AG09309 (cell line): ENCODE measurements around the gene CNTNAP2.

ENCODE experiments used
- DNase-seq: peaks from one replicate; pipeline ENCODE4 v3.0.0-alpha.2; 2010; ENCODE audit warnings: low read depth
- H3K4me3 ChIP-seq: 2 replicates; pipeline ENCODE4 v1.5.1; 2011; ENCODE audit warnings: mild to moderate bottlenecking, low read depth, low read length, moderate library complexity; ENCODE audit not compliant: control insufficient read depth
- TF ChIP-seq, protein P1 (sequence below): IDR thresholded peaks from 2 replicates; pipeline ENCODE4 v1.5.1; 2011; ENCODE audit warnings: mild to moderate bottlenecking, low read depth, low read length, inconsistent platforms; ENCODE audit not compliant: insufficient read depth, control insufficient read depth; ENCODE audit errors: missing control alignments

Gene CNTNAP2

DNA sequence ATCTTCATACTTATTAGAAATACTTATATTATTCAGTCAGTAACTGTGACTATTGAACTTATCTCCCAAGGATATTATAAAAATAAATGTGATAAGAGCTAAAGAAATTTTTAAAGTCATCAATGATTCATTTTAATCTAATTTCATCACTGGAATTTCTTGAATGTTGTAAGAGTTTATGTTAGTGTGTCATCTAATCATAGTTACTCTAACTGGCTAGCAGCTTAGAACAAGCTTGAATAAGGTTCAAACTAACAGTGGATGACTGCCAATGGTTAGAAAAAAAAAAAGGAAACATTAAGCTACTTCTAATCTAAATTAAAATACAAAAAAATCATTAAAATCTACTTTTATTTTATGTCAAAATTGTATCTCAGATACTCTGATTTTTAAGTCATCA is 1066.3 kb downstream of the CNTNAP2 start:
- TF ChIP-seq, protein P1, sequence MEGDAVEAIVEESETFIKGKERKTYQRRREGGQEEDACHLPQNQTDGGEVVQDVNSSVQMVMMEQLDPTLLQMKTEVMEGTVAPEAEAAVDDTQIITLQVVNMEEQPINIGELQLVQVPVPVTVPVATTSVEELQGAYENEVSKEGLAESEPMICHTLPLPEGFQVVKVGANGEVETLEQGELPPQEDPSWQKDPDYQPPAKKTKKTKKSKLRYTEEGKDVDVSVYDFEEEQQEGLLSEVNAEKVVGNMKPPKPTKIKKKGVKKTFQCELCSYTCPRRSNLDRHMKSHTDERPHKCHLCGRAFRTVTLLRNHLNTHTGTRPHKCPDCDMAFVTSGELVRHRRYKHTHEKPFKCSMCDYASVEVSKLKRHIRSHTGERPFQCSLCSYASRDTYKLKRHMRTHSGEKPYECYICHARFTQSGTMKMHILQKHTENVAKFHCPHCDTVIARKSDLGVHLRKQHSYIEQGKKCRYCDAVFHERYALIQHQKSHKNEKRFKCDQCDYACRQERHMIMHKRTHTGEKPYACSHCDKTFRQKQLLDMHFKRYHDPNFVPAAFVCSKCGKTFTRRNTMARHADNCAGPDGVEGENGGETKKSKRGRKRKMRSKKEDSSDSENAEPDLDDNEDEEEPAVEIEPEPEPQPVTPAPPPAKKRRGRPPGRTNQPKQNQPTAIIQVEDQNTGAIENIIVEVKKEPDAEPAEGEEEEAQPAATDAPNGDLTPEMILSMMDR, result no peak
- peak; percentile 10 for DNase-seq
- no peak overlapping the region for H3K4me3 ChIP-seq

DNA sequence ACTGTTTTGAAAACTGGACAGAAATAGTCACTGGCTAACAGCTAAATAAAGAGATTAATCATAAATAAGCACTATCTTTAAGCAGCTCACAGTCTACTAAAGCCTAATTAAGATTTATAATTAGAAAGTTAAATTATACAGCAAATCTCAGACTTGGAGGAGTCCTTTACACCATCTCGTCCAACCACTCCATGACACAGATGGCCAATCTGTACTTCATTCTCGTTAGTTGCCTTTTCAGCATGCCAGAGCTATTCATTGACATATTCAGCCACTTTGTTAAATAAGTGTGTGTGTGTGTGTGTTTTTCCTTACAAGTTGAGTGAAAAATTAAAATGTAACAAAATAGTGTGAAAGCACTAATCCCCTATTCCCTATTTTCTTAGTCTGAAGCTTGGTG is 1066.7 kb downstream of the CNTNAP2 start:
- DNase-seq, result no peak
- TF ChIP-seq, protein P1, result no peak
- no peak overlapping the region for H3K4me3 ChIP-seq

DNA sequence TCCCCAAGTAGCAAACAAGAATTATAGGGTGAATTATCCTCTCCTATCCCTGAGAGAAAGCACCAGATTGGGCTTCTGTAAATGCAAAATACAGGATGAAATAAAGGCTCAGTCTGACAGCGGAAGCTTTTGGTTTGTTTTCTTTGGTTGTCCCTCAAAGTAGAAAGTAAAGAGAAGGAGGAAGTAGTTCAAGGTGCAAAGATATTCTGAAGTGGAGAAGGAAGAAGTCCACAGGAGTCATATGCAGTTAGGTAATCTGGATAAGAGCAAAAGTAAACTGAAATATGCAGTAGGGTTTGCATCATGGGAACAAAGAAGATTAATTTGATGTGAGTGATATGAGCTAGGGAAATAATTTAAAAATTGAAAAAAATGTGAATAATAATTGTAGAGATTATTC is 1071.9 kb downstream of the CNTNAP2 start:
- H3K4me3 ChIP-seq, result no peak overlapping the region
- no peak for DNase-seq
- TF ChIP-seq, protein P1, result no peak

DNA sequence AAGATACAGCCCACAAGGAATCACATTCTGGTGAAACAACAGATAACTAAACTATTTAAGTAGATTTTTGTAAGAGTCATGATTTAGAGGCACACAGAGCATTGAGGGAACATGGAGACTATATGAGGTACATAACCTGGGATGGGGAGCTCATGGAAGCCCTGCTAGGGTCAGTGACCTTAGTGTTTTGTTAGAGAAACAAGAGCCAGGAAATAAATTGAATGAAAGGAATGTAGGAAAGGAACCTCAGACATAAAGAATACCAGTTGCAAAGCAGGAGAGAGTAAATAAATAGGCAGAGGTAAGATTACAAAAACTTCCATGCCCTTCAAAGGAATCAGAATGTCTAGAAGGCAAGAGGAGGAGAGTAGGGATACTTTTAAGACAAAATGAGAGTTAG is 1076.9 kb downstream of the CNTNAP2 start:
- TF ChIP-seq, protein P1, result no peak
- no peak for DNase-seq
- H3K4me3 ChIP-seq, result no peak overlapping the region

GRCh38 chr7:147196481-147196880 is 1079.9 kb downstream of the CNTNAP2 start:
- TF ChIP-seq, protein P1, result no peak
- H3K4me3 ChIP-seq, result no peak overlapping the region
- no peak for DNase-seq

- DNase-seq, result no peak
- H3K4me3 ChIP-seq, result peak overlapping the region; percentile 35
Observed at GRCh38 chr7:147197006-147197405, 1080.4 kb downstream of the CNTNAP2 start.

More at GRCh38 chr7:147197006-147197405, 1080.4 kb downstream of the CNTNAP2 start:
- TF ChIP-seq, protein P1, result no peak
